ENCODE data around the gene CEP19. TPM values are rescaled to one million over a fixed set of nuclear protein-coding genes. Genes with fewer than 3 reads are reported as not detected.

The CEP19 gene
- polyA plus RNA-seq, 1 donor from 2014 or later, result 43.1 TPM

DNA sequence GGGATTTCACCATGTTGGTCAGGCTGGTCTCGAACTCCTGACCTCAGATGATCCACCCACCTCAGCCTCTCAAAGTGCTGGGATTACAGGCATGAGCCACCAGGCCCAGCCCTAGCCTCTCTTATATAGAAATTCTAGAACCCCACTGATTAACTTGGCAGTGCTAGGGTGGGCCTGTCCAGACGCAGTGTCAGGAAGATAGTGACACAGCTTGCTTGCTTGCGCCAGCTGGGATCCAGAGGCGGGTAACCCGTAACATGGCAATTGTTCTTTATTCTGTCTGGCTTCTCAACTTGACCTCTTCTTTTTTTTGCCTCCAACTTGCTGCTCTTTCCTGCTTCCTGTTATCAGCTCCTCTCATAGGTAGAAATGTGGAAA lies 16.2 kb downstream of the CEP19 start:
- Histone ChIP-seq H3K27me3 (ENCODE audit: insufficient read depth, low read depth, low read length) (no peaks in the 10 kb centered on the region), H3K36me3 (ENCODE audit: insufficient read depth, low read length) (no peaks in the 10 kb centered on the region), H2AFZ (ENCODE audit: low read depth, low read length) (no peak overlapping the region), H3K9me3 (ENCODE audit: low read length) (no peaks in the 10 kb centered on the region), H3K9ac (ENCODE audit: low read length) (no peak overlapping the region), H3F3A (ENCODE audit: insufficient read depth, low read length, poor library complexity, severe bottlenecking) (no peaks in the 10 kb centered on the region), H3K9me2 (ENCODE audit: insufficient read depth, low read length) (no peaks in the 10 kb centered on the region), H3K4me3 (ENCODE audit: low read length) (no peak overlapping the region), H4K20me1 (ENCODE audit: insufficient read depth) (no peaks in the 10 kb centered on the region), H3K27ac (ENCODE audit: low read length) (no peak overlapping the region), H3K4me2 (ENCODE audit: low read length) (no peak overlapping the region), H3K79me2 (replicated peaks; ENCODE audit: insufficient read depth, low read length) (no peaks in the 10 kb centered on the region)
- TF ChIP-seq, protein P1, sequence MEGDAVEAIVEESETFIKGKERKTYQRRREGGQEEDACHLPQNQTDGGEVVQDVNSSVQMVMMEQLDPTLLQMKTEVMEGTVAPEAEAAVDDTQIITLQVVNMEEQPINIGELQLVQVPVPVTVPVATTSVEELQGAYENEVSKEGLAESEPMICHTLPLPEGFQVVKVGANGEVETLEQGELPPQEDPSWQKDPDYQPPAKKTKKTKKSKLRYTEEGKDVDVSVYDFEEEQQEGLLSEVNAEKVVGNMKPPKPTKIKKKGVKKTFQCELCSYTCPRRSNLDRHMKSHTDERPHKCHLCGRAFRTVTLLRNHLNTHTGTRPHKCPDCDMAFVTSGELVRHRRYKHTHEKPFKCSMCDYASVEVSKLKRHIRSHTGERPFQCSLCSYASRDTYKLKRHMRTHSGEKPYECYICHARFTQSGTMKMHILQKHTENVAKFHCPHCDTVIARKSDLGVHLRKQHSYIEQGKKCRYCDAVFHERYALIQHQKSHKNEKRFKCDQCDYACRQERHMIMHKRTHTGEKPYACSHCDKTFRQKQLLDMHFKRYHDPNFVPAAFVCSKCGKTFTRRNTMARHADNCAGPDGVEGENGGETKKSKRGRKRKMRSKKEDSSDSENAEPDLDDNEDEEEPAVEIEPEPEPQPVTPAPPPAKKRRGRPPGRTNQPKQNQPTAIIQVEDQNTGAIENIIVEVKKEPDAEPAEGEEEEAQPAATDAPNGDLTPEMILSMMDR (IDR thresholded peaks at IDR 0.05; ENCODE audit: poor library complexity, severe bottlenecking), result no peak
- TF ChIP-seq MXI1 (conservative IDR thresholded peaks at IDR 0.05; ENCODE audit: poor library complexity, severe bottlenecking) (no peak), SMC3 (conservative IDR thresholded peaks at IDR 0.05; ENCODE audit: poor library complexity) (no peak)

DNA sequence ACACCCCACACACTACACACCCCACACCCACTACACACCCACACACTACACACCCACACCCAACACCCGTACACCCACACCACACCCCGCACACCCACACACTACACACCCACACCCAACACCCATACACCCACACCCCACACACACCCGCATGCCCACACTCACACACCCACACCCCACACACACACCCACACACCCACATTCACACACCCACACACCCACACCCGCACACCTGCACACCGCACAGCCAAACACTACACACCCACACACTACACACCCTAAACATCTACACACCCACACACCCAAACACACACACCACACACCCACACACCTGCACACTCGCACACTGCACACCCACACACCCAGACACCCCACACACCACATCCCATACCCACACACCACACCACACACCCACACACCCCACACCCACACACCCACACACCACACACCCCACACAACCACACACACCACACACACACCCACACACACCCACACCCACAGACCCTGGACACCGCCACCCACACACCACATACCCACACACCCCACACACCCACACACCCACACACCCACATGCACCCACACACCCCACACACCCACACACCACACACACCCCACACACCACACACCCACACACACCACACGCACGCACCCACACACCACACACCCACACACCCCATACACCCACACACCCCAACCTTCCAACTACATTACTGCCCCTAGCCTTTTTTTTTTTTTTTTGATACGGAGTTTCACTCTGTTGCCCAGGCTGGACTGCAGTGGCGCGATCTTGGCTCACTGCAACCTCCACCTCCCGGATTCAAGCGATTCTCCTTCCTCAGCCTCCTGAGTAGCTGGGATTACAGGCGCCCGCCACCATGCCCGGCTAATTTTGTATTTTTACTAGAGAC lies 16.9 kb downstream of the CEP19 start:
- H3K4me2 ChIP-seq (ENCODE audit: low read length), result no peak overlapping the region
- H3K4me3 ChIP-seq (ENCODE audit: low read length), result no peak overlapping the region
- H3K79me2 ChIP-seq (replicated peaks; ENCODE audit: insufficient read depth, low read length), result no peaks in the 10 kb centered on the region
- H3K27ac ChIP-seq (ENCODE audit: low read length), result no peak overlapping the region
- no peaks in the 10 kb centered on the region for H3K9me2 ChIP-seq (ENCODE audit: insufficient read depth, low read length)
- H2AFZ ChIP-seq (ENCODE audit: low read depth, low read length), result no peak overlapping the region
- no peaks in the 10 kb centered on the region for H3K27me3 ChIP-seq (ENCODE audit: insufficient read depth, low read depth, low read length)
- no peaks in the 10 kb centered on the region for H3K36me3 ChIP-seq (ENCODE audit: insufficient read depth, low read length)
- TF ChIP-seq SMC3 (conservative IDR thresholded peaks at IDR 0.05; ENCODE audit: poor library complexity) (no peak), POLR2AphosphoS5 (IDR thresholded peaks at IDR 0.05) (no peak), RAD21 (conservative IDR thresholded peaks at IDR 0.05) (no peak), TAF1 (IDR thresholded peaks at IDR 0.05; ENCODE audit: low read depth) (no peak), EZH2 (IDR thresholded peaks at IDR 0.05; ENCODE audit: borderline replicate concordance, insufficient read depth, low read length, poor library complexity, severe bottlenecking) (no peak), EP300 (conservative IDR thresholded peaks at IDR 0.05; ENCODE audit: poor library complexity, severe bottlenecking) (no peak), MXI1 (conservative IDR thresholded peaks at IDR 0.05; ENCODE audit: poor library complexity, severe bottlenecking) (no peak)
- TF ChIP-seq, protein P1 (IDR thresholded peaks at IDR 0.05; ENCODE audit: poor library complexity, severe bottlenecking), result no peak
- TF ChIP-seq, protein P2, sequence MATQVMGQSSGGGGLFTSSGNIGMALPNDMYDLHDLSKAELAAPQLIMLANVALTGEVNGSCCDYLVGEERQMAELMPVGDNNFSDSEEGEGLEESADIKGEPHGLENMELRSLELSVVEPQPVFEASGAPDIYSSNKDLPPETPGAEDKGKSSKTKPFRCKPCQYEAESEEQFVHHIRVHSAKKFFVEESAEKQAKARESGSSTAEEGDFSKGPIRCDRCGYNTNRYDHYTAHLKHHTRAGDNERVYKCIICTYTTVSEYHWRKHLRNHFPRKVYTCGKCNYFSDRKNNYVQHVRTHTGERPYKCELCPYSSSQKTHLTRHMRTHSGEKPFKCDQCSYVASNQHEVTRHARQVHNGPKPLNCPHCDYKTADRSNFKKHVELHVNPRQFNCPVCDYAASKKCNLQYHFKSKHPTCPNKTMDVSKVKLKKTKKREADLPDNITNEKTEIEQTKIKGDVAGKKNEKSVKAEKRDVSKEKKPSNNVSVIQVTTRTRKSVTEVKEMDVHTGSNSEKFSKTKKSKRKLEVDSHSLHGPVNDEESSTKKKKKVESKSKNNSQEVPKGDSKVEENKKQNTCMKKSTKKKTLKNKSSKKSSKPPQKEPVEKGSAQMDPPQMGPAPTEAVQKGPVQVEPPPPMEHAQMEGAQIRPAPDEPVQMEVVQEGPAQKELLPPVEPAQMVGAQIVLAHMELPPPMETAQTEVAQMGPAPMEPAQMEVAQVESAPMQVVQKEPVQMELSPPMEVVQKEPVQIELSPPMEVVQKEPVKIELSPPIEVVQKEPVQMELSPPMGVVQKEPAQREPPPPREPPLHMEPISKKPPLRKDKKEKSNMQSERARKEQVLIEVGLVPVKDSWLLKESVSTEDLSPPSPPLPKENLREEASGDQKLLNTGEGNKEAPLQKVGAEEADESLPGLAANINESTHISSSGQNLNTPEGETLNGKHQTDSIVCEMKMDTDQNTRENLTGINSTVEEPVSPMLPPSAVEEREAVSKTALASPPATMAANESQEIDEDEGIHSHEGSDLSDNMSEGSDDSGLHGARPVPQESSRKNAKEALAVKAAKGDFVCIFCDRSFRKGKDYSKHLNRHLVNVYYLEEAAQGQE (IDR thresholded peaks at IDR 0.05; ENCODE audit: borderline replicate concordance), result no peak
- no peaks in the 10 kb centered on the region for H3F3A ChIP-seq (ENCODE audit: insufficient read depth, low read length, poor library complexity, severe bottlenecking)
- no peaks in the 10 kb centered on the region for H4K20me1 ChIP-seq (ENCODE audit: insufficient read depth)
- H3K9ac ChIP-seq (ENCODE audit: low read length), result no peak overlapping the region
- no peaks in the 10 kb centered on the region for H3K9me3 ChIP-seq (ENCODE audit: low read length)

All from neural cell (in vitro differentiated cells).